ENCODE data around the gene DNAL4. TPM values are rescaled to one million over a fixed set of nuclear protein-coding genes. Genes with fewer than 3 reads are reported as not detected.

DNAL4 gene
- total and polyA plus RNA-seq, 2 donors (not counting 1 experiment from before 2014, with no cell fraction given): 9.9 to 10.3 TPM

GRCh38 chr22:38839686-38840085 is 45.7 kb upstream of the DNAL4 start:
- Histone ChIP-seq H3K4me3 (ENCODE audit: control extremely low read depth in 1 of 5, extremely low read depth in 1 of 5, insufficient read depth in 1 of 5, low read depth in 2 of 5, low read length in 4 of 5) (no peak overlapping the region), H3K9ac (ENCODE audit: low read length) (no peak overlapping the region), H2AFZ (ENCODE audit: insufficient read depth, low read depth, low read length, poor library complexity, severe bottlenecking) (no peak overlapping the region), H4K20me1 (ENCODE audit: control insufficient read depth, insufficient read depth, low read length, poor library complexity, severe bottlenecking) (no peaks in the 10 kb centered on the region), H3K4me1 (ENCODE audit: control insufficient read depth in 2 of 2, insufficient read depth in 2 of 2, low read length in 2 of 2) (peaks cover 6 to 13% of the 10 kb centered on the region in 2 donors), H3K36me3 (replicated peaks in 1 of 2; ENCODE audit: control extremely low read depth in 1 of 2, control insufficient read depth in 1 of 2, extremely low read depth in 1 of 2, insufficient read depth in 2 of 2, low read length in 1 of 2) (no peaks in the 10 kb centered on the region), H3K27ac (ENCODE audit: low read length in 2 of 2) (no peak overlapping the region), H3K9me3 (ENCODE audit: control extremely low read depth in 1 of 3, control insufficient read depth in 2 of 3, insufficient read depth in 1 of 3, low read length in 2 of 3) (no peaks in the 10 kb centered on the region), H3K27me3 (replicated peaks in 1 of 4; ENCODE audit: control extremely low read depth in 1 of 4, control insufficient read depth in 3 of 4, insufficient read depth in 4 of 4, low read length in 3 of 4) (peaks cover 0 to 52% (median 23%) of the 10 kb centered on the region in 4 experiments), H3K4me2 (replicated peaks; ENCODE audit: low read depth, low read length, poor library complexity, severe bottlenecking) (no peak overlapping the region), H3K79me2 (ENCODE audit: control insufficient read depth, insufficient read depth, low read length) (no peaks in the 10 kb centered on the region)
- Mint-ChIP-seq H3K4me1 (peaks cover 11% of the 10 kb centered on the region), H3K27me3 (peaks cover 56% of the 10 kb centered on the region), H3K27ac (no peak overlapping the region), H3K4me3 (no peak overlapping the region), H3K9me3 (ENCODE audit: insufficient read depth) (no peaks in the 10 kb centered on the region)
- POLR2A ChIA-PET: interaction anchor here (0.7 kb wide), 1 partner anchor 16 kb away, joined by 3 read pairs; no protein-coding TSS in a partner anchor
- DNase-seq (no peak), ATAC-seq (ENCODE audit: low read depth) (no peak)
- no CpG with 5 or more reads among the region's 1 CpG for WGBS (ENCODE audit: insufficient coverage)
- CTCF ChIA-PET: interaction anchor here (0.6 to 0.7 kb wide), 2 partner anchors 133 to 183 kb away, joined by 5 to 6 read pairs; no protein-coding TSS in a partner anchor
- intact Hi-C loops (cut with micrococcal nuclease): loop anchor here (5.0 kb wide), 1 partner anchor 82 kb away; the partner anchor contains the start of gene SUN2
- TF ChIP-seq EZH2 (IDR thresholded peaks at IDR 0.05; ENCODE audit: borderline replicate concordance, insufficient read depth, low read depth, low read length, poor library complexity, severe bottlenecking) (no peak), CTCF (IDR thresholded peaks at IDR 0.05) (no peak)

- H3K27me3 Mint-ChIP-seq: peaks cover 53% of the 10 kb centered on the region
- Histone ChIP-seq H2AFZ (ENCODE audit: insufficient read depth, low read depth, low read length, poor library complexity, severe bottlenecking) (no peak overlapping the region), H3K4me3 (ENCODE audit: control extremely low read depth in 1 of 5, extremely low read depth in 1 of 5, insufficient read depth in 1 of 5, low read depth in 2 of 5, low read length in 4 of 5) (no peak overlapping the region), H3K4me2 (replicated peaks; ENCODE audit: low read depth, low read length, poor library complexity, severe bottlenecking) (no peak overlapping the region), H3K36me3 (replicated peaks in 1 of 2; ENCODE audit: control extremely low read depth in 1 of 2, control insufficient read depth in 1 of 2, extremely low read depth in 1 of 2, insufficient read depth in 2 of 2, low read length in 1 of 2) (no peaks in the 10 kb centered on the region), H4K20me1 (ENCODE audit: control insufficient read depth, insufficient read depth, low read length, poor library complexity, severe bottlenecking) (no peaks in the 10 kb centered on the region), H3K9me3 (ENCODE audit: control extremely low read depth in 1 of 3, control insufficient read depth in 2 of 3, insufficient read depth in 1 of 3, low read length in 2 of 3) (peaks cover 0 to 3% (median 0%) of the 10 kb centered on the region in 3 donors), H3K27ac (ENCODE audit: low read length in 2 of 2) (no peak overlapping the region), H3K27me3 (replicated peaks in 1 of 4; ENCODE audit: control extremely low read depth in 1 of 4, control insufficient read depth in 3 of 4, insufficient read depth in 4 of 4, low read length in 3 of 4) (peaks cover 0 to 41% (median 17%) of the 10 kb centered on the region in 4 experiments), H3K4me1 (ENCODE audit: control insufficient read depth in 2 of 2, insufficient read depth in 2 of 2, low read length in 2 of 2) (peaks cover 0 to under 1% of the 10 kb centered on the region in 2 donors), H3K79me2 (ENCODE audit: control insufficient read depth, insufficient read depth, low read length) (no peaks in the 10 kb centered on the region), H3K9ac (ENCODE audit: low read length) (no peak overlapping the region)
- ATAC-seq (ENCODE audit: low read depth) (no peak), DNase-seq (no peak)
- TF ChIP-seq EZH2 (IDR thresholded peaks at IDR 0.05; ENCODE audit: borderline replicate concordance, insufficient read depth, low read depth, low read length, poor library complexity, severe bottlenecking) (no peak), CTCF (IDR thresholded peaks at IDR 0.05) (no peak)
- H3K4me1 Mint-ChIP-seq: peaks cover 3% of the 10 kb centered on the region
- WGBS (ENCODE audit: insufficient coverage): 89% methylated on average over 3 of the region's 6 CpGs
- H3K9me3 Mint-ChIP-seq (ENCODE audit: insufficient read depth): no peaks in the 10 kb centered on the region
- intact Hi-C loops (cut with micrococcal nuclease): no loop called here
- no peak overlapping the region for H3K27ac Mint-ChIP-seq
- no peak overlapping the region for H3K4me3 Mint-ChIP-seq
- ChIA-PET CTCF (no interaction called here), POLR2A (no interaction called here)
Observed at GRCh38 chr22:38837414-38837928, 43.5 kb upstream of the DNAL4 start.

All from B cell (primary cell).